Measurements from ENCODE around the gene ESRP2.

ESRP2 gene

DNA sequence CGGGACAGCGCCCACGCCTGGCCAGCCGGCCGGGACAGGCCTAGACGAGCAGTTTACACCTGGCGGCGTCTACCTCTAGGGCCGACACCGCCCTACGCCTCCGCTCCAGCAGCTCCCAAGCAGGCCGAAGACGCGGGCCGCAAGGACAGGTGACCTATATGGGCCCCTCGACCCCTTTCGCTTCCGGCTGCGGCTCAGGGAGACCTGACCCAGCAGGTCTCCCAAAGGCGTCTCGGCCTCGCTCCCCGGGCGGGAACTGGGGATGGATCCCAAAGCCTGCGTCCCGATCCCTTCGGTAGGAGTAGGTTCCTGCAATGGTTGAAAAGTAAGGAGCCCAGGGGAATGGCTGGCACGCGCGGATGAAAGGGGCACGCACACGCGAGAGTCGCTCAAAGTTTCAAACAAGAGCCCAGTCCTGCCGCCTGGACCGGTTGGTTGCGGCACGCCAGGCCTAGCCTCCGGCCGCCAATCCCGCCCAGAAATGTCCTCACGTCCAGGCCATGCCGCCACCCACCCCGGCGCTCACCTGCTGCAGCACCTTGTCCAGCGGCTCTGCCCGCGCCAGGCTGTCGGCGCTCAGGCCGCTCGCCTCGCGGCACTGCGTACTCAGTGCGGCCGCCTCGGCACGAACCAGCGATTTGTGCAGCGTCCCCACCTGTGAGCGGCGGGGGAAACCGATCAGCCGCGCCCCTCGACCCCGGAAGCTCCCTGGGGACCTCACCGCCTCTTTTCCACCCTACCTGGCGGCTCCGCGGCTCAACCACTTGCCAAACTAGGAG, 630 bp downstream of the ESRP2 start (continued):
- no peak for TF ChIP-seq ZNF175 (tag by site-specific recombination; IDR thresholded peaks at IDR 0.05)
- TF ChIP-seq ZSCAN16 (tag by site-specific recombination; IDR thresholded peaks at IDR 0.05), result no peak
- TF ChIP-seq MZF1 (tag by site-specific recombination; IDR thresholded peaks at IDR 0.05; ENCODE audit: borderline replicate concordance), result no peak
- TF ChIP-seq ZNF473 (tag by site-specific recombination; IDR thresholded peaks at IDR 0.05), result no peak
- no peak for TF ChIP-seq ZNF48 (tag by site-specific recombination; IDR thresholded peaks at IDR 0.05)
- no peak for TF ChIP-seq ZNF114 (tag by site-specific recombination; IDR thresholded peaks at IDR 0.05)
- no peak for TF ChIP-seq ZNF341 (tag by site-specific recombination; IDR thresholded peaks at IDR 0.05; ENCODE audit: low read depth)
- no peak for TF ChIP-seq ZNF311 (tag by site-specific recombination; IDR thresholded peaks at IDR 0.05; ENCODE audit: borderline replicate concordance)
- TF ChIP-seq, protein P1, sequence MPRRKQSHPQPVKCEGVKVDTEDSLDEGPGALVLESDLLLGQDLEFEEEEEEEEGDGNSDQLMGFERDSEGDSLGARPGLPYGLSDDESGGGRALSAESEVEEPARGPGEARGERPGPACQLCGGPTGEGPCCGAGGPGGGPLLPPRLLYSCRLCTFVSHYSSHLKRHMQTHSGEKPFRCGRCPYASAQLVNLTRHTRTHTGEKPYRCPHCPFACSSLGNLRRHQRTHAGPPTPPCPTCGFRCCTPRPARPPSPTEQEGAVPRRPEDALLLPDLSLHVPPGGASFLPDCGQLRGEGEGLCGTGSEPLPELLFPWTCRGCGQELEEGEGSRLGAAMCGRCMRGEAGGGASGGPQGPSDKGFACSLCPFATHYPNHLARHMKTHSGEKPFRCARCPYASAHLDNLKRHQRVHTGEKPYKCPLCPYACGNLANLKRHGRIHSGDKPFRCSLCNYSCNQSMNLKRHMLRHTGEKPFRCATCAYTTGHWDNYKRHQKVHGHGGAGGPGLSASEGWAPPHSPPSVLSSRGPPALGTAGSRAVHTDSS (tag by site-specific recombination; IDR thresholded peaks at IDR 0.05), result no peak
- no peak for TF ChIP-seq ZNF549 (tag by site-specific recombination; IDR thresholded peaks at IDR 0.05)
- no peak for TF ChIP-seq OVOL3 (tag by site-specific recombination; IDR thresholded peaks at IDR 0.05)
- TF ChIP-seq, protein P2, sequence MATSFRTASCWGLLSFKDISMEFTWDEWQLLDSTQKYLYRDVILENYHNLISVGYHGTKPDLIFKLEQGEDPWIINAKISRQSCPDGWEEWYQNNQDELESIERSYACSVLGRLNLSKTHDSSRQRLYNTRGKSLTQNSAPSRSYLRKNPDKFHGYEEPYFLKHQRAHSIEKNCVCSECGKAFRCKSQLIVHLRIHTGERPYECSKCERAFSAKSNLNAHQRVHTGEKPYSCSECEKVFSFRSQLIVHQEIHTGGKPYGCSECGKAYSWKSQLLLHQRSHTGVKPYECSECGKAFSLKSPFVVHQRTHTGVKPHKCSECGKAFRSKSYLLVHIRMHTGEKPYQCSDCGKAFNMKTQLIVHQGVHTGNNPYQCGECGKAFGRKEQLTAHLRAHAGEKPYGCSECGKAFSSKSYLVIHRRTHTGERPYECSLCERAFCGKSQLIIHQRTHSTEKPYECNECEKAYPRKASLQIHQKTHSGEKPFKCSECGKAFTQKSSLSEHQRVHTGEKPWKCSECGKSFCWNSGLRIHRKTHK (tag by site-specific recombination; IDR thresholded peaks at IDR 0.05), result no peak
- TF ChIP-seq ZBTB20 (tag by site-specific recombination; IDR thresholded peaks at IDR 0.05), result peak; percentile 9
- TF ChIP-seq, protein P3, sequence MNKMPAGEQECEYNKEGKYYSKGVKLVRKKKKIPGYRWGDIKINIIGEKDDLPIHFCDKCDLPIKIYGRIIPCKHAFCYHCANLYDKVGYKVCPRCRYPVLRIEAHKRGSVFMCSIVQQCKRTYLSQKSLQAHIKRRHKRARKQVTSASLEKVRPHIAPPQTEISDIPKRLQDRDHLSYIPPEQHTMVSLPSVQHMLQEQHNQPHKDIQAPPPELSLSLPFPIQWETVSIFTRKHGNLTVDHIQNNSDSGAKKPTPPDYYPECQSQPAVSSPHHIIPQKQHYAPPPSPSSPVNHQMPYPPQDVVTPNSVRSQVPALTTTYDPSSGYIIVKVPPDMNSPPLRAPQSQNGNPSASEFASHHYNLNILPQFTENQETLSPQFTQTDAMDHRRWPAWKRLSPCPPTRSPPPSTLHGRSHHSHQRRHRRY (tag by site-specific recombination; IDR thresholded peaks at IDR 0.05), result no peak
- TF ChIP-seq HIC1 (tag by site-specific recombination; IDR thresholded peaks at IDR 0.05), result no peak; the same call in 1 of the 2 replicates
- TF ChIP-seq ZNF398 (tag by site-specific recombination; IDR thresholded peaks at IDR 0.05), result peak; percentile 21; the same call in 1 of the 2 replicates
- TF ChIP-seq GFI1B (tag by site-specific recombination; IDR thresholded peaks at IDR 0.05), result no peak
- TF ChIP-seq ZNF23 (tag by site-specific recombination; IDR thresholded peaks at IDR 0.05; ENCODE audit: borderline replicate concordance), result no peak
- TF ChIP-seq ZNF239 (tag by site-specific recombination; IDR thresholded peaks at IDR 0.05), result no peak
- TF ChIP-seq EGR2 (tag by site-specific recombination; IDR thresholded peaks at IDR 0.05; ENCODE audit: low read depth), result peak; percentile 52; the same call in 1 of the 2 replicates
- TF ChIP-seq ZNF248 (tag by site-specific recombination; IDR thresholded peaks at IDR 0.05), result no peak
- no peak for TF ChIP-seq ZNF623 (tag by site-specific recombination; IDR thresholded peaks at IDR 0.05)
- TF ChIP-seq, protein P4, sequence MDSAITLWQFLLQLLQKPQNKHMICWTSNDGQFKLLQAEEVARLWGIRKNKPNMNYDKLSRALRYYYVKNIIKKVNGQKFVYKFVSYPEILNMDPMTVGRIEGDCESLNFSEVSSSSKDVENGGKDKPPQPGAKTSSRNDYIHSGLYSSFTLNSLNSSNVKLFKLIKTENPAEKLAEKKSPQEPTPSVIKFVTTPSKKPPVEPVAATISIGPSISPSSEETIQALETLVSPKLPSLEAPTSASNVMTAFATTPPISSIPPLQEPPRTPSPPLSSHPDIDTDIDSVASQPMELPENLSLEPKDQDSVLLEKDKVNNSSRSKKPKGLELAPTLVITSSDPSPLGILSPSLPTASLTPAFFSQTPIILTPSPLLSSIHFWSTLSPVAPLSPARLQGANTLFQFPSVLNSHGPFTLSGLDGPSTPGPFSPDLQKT (IDR thresholded peaks at IDR 0.05; ENCODE audit: borderline replicate concordance, low read depth, low read length), result no peak
- TF ChIP-seq, protein P5, sequence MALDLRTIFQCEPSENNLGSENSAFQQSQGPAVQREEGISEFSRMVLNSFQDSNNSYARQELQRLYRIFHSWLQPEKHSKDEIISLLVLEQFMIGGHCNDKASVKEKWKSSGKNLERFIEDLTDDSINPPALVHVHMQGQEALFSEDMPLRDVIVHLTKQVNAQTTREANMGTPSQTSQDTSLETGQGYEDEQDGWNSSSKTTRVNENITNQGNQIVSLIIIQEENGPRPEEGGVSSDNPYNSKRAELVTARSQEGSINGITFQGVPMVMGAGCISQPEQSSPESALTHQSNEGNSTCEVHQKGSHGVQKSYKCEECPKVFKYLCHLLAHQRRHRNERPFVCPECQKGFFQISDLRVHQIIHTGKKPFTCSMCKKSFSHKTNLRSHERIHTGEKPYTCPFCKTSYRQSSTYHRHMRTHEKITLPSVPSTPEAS (tag by site-specific recombination; IDR thresholded peaks at IDR 0.05), result no peak
- TF ChIP-seq ZNF510 (tag by site-specific recombination; IDR thresholded peaks at IDR 0.05; ENCODE audit: insufficient replicate concordance), result no peak
- TF ChIP-seq ZNF223 (tag by site-specific recombination; IDR thresholded peaks at IDR 0.05), result no peak
- 0 out of 2 replicates have a peak, but pooled peaks have one; percentile 17 for TF ChIP-seq ZNF423 (tag by site-specific recombination; IDR thresholded peaks at IDR 0.05)
- TF ChIP-seq ZNF140 (tag by site-specific recombination; IDR thresholded peaks at IDR 0.05), result no peak

Measured in HEK293 (cell line).